Muscle layer of colon (tissue), 2 donors: ENCODE data around the gene ANKRD9.

Source experiments
- H3K27ac ChIP-seq: one replicate; pipeline ENCODE4 v1.7.0; 2013; ENCODE audit warnings: low read depth, mild to moderate bottlenecking, low read length, moderate library complexity
- H3K27me3 ChIP-seq, 2 donors: one replicate each; pipeline ENCODE4 v1.7.0; 2013; ENCODE audit warnings: low read length in 2 of 2, mild to moderate bottlenecking in 2 of 2; ENCODE audit not compliant: insufficient read depth in 2 of 2, control insufficient read depth in 1 of 2
- H3K36me3 ChIP-seq: one replicate; pipeline ENCODE4 v1.7.0; 2013; ENCODE audit warnings: mild to moderate bottlenecking, low read length; ENCODE audit not compliant: insufficient read depth
- H3K4me1 ChIP-seq: one replicate; pipeline ENCODE4 v1.7.0; 2013; ENCODE audit warnings: mild to moderate bottlenecking, low read length; ENCODE audit not compliant: insufficient read depth
- H3K4me3 ChIP-seq, 2 donors: one replicate each; pipeline ENCODE4 v1.7.0; 2013; ENCODE audit warnings: low read length in 2 of 2, low read depth in 1 of 2, mild to moderate bottlenecking in 1 of 2, moderate library complexity in 1 of 2
- H3K9ac ChIP-seq: one replicate; pipeline ENCODE4 v1.7.0; 2013; ENCODE audit warnings: low read length
- H3K9me3 ChIP-seq: one replicate; pipeline ENCODE4 v1.7.0; 2013; ENCODE audit warnings: mild to moderate bottlenecking, low read length
- donor health status: abdominal sarcoma.
- donor health status: Adenocarcinoma of cecum.

Gene ANKRD9

GRCh38 chr14:102516531-102517391, 7.2 kb upstream of the ANKRD9 start:
- peak overlapping the region; percentile 39 for H3K9ac ChIP-seq
- peaks cover 3% of the 10 kb centered on the region for H3K4me1 ChIP-seq
- H3K4me3 ChIP-seq, result peak overlapping the region; percentile 61 to 66
- no peaks in the 10 kb centered on the region for H3K27me3 ChIP-seq
- peak overlapping the region; percentile 48 for H3K27ac ChIP-seq
- H3K9me3 ChIP-seq, result no peaks in the 10 kb centered on the region
- H3K36me3 ChIP-seq, result no peaks in the 10 kb centered on the region

GRCh38 chr14:102514987-102515733, 5.6 kb upstream of the ANKRD9 start:
- Histone ChIP-seq H3K4me3 (no peak overlapping the region), H3K27me3 (no peaks in the 10 kb centered on the region), H3K9ac (no peak overlapping the region), H3K36me3 (no peaks in the 10 kb centered on the region), H3K9me3 (no peaks in the 10 kb centered on the region), H3K27ac (no peak overlapping the region), H3K4me1 (peaks cover 10% of the 10 kb centered on the region)

DNA sequence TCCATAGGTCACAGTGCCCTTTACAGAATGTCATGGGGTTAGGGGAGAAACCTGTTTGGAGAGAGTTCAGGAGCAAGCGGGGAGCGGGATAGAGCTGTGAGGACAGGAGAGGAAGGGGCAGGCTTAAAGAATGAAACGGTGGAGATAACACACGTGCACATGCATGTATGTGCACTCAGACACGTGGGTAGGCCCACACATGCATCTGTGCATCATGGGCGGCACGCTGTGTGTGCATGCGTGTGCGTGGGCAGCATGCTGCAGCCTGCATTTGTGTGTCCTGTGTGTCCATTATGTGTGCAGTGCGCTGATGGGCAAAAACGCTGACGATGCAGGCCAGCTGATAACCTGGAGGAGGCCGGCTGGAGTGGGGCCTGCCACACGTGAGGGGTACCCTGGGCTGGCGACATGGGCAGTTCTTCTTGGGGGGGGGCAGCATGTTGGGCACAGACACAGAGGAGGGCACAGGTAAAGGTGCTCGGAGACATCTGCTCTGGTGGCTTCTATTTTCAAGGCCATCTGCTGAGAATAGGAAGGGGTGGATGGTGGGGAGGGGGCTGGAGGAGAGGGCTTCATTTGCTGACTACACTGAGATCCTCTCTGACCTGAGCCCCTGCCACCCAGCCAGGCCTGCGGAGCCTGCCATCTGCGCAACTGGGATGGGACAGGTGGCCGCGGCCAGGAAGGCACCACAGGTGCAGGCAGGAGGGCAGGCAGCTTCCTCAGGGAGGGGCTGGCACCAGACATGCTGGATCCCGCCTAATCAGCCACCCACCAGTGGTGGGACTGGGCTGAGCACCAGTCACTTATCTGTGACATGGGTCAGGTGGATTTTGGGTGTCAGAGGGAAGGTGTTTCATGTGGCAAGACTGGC, 4.6 kb upstream of the ANKRD9 start:
- H3K4me1 ChIP-seq, result peaks cover 10% of the 10 kb centered on the region
- no peaks in the 10 kb centered on the region for H3K9me3 ChIP-seq
- no peaks in the 10 kb centered on the region for H3K36me3 ChIP-seq
- no peaks in the 10 kb centered on the region for H3K27me3 ChIP-seq
- no peak overlapping the region for H3K4me3 ChIP-seq
- no peak overlapping the region for H3K9ac ChIP-seq
- no peak overlapping the region for H3K27ac ChIP-seq

DNA sequence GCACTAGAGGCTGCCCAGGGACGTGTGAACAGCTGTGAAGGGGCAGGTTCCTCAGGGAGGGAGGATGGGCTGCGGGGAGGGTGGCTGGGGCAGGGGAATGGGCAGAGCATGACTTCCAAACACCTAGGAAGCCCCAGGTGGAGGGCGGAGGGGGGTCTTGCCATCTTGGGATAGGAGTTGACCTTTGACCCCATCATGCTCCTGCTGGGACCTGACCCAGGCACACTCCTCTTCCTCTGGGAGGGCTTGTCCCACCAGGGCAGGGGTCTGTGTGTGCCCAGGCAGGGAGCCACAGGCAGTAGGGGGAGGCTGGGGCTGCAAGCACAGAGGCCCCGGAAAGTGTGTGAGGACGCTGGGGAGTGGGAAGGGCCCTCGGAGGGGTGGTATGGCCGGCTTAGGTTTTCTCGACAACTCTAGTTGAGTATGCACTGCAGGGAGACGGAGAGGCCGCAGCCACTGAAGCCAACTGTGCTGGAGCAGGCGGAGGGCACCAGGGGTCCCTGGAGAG, 3.3 kb upstream of the ANKRD9 start:
- Histone ChIP-seq H3K4me1 (peaks cover 19% of the 10 kb centered on the region), H3K27me3 (no peaks in the 10 kb centered on the region), H3K9ac (no peak overlapping the region), H3K27ac (no peak overlapping the region), H3K4me3 (no peak overlapping the region), H3K9me3 (no peaks in the 10 kb centered on the region), H3K36me3 (no peaks in the 10 kb centered on the region)

DNA sequence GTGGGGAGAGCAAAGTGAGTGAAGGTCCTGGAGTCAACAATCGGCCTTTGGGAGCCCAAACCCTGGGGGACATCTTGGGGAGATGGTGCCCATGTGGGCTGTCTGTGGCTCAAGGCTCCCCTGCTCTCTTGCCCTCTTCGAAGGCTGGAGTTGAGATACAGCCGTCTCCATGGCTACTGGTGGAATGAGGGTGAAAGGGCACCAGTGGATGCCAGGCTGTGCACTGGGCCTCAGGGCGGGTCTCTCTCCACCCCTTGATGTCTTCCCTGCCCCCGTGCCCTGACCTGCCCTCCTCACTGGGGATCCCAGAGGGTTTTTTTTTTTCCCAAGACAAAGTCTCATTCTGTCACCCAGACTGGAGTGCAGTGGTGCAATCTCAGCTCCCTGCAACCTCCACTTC, 2.0 kb upstream of the ANKRD9 start:
- Histone ChIP-seq H3K9me3 (no peaks in the 10 kb centered on the region), H3K27ac (no peak overlapping the region), H3K36me3 (peaks cover 3% of the 10 kb centered on the region), H3K4me3 (no peak overlapping the region), H3K4me1 (peaks cover 19% of the 10 kb centered on the region), H3K9ac (no peak overlapping the region), H3K27me3 (no peaks in the 10 kb centered on the region)

DNA sequence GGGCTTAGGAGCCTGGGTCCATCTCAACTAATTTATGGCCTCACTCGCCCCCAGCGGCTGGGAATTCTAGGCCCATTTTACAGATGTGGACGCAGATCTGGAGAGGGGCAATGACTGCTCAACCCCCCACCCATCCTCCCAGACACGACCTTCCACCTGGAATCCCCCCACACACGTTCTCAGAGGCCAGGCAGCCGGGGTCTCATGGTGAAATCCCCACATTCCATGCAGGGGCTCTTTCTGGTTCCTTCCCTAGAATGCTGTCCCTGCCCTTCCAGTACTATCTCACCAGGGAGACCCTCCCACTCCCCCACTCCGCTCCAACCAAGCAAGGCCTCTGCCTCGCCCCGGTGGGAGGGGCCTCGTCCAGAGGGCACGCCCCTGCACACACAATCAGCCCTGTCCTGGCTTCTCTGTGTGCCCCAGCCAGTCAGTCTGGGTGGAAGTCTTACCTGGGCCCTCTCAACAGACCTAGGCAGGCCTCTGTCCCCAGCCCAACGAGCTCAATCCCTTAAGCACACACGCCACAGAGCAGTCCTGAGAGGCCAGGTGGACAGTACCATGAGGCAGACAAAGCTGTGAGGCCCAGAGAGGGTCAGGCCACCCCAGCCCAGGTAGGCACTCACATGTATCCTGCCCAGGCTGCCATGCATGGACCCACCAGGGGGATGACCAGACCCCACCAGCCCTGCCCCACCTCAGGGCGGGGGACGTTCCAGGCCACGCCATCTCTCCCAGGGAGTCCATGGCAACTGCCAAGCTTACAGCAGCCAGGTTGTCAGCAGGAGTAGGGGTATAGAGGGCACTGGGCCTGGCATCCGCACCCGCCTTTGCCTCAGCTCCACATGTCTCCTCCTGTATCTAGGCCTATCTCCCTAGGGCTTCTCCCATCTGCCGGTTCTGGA, 1.3 kb upstream of the ANKRD9 start:
- Histone ChIP-seq H3K27ac (peak overlapping the region; percentile 82), H3K9me3 (no peaks in the 10 kb centered on the region), H3K4me1 (peaks cover 15% of the 10 kb centered on the region), H3K27me3 (no peaks in the 10 kb centered on the region), H3K36me3 (peaks cover 9% of the 10 kb centered on the region), H3K9ac (no peak overlapping the region), H3K4me3 (peak overlapping the region; percentile 70 to 83)

DNA sequence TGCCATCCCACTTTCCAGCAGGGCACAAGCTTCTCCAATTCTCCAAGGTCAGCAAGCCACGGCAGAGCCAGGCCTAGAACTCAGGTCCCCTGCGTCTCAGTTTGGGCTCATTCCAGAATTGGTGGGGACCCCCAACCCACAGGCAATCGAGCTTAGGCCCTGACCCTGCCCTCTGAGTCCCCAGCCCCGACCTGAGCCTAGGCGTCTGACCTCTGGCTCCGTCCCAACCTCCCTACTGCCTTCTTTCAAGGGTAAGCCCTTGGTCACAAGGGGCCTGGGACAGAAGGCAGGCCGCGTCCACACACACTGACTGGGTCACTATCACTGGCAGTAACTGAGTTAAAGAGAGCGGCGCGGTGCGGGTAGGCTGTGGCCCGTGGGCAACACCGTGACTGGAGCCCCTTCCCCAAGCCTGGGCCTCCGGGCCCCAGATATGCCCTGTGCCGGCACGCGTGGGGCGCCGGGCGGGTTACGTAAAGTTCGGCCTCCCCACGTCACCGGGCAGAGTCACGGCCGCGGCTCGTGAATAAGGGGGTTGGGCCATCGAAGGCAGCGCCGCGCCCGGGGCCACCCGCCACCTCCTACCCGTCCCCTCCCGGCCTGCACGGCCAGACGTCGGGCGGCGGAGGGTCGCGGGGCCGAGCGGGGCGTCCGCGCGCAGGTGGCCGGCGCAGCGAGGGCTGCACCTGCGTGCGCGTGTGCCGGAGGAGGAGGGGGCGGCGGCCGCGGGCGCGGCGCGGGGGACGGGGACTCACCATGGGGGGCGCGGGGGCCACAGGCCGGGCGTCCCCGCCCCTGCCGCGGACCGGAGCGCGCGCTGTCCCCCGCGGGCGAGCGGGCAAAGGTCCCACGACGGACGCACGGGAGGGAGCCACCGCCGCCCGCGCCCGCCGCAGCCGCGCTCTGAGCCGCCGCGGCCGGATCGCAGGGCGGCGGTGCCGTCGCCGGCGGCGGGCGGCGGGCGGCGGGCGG, 516 bp downstream of the ANKRD9 start:
- Histone ChIP-seq H3K27me3 (no peaks in the 10 kb centered on the region), H3K9ac (peak overlapping the region; percentile 86), H3K27ac (peak overlapping the region; percentile 59), H3K36me3 (peaks cover 10% of the 10 kb centered on the region), H3K9me3 (no peaks in the 10 kb centered on the region), H3K4me3 (peak overlapping the region; percentile 55 to 70), H3K4me1 (peaks cover 15% of the 10 kb centered on the region)

DNA sequence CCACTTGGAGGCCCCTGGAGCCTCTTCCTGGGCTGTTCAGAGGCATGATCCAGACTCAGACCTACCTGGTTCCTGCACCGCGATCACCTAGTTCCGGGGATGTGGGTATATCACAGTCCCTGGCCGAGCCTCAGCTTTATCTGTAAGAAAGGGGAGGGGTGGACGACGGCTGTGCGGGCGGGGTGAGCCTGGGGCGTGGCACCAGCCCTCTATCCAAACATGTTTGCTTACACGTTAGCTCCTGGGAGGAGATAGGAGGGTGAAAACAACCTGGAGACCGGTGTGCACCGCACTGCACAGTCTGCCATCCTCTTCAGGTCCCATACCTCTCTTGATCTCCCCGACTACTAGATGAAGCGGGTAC, 1.2 kb downstream of the ANKRD9 start:
- Histone ChIP-seq H3K27ac (peak overlapping the region; percentile 76), H3K4me1 (peaks cover 15% of the 10 kb centered on the region), H3K36me3 (peaks cover 10% of the 10 kb centered on the region), H3K9ac (peak overlapping the region; percentile 86), H3K4me3 (peak overlapping the region; percentile 55 to 70), H3K27me3 (no peaks in the 10 kb centered on the region), H3K9me3 (no peaks in the 10 kb centered on the region)

DNA sequence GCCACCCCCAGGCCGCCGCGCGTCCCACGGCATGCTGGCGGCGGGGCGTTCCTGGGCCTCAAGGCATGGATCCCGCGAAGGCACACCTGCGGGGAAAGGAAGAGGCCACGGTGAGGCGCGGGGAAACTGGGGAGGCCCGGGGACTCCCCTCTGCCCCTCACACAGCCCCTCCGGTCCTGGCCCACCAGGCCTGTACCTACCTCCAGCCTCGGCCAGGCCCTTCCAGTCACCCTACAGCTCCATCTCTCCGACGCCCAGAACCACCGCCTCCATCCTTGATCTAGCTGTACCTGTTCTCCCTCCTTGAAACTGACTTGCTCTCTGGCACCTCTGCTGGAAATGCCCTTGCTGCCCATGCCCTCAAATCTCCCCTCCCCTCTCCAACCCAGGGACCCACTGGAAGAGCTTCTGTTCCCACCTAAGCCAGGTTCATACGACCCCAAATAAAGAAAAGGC, 1.7 kb downstream of the ANKRD9 start:
- no peak overlapping the region for H3K9ac ChIP-seq
- no peaks in the 10 kb centered on the region for H3K9me3 ChIP-seq
- H3K36me3 ChIP-seq, result peaks cover 10% of the 10 kb centered on the region
- peak overlapping the region; percentile 76 for H3K27ac ChIP-seq
- H3K27me3 ChIP-seq, result no peaks in the 10 kb centered on the region
- no peak overlapping the region for H3K4me3 ChIP-seq
- H3K4me1 ChIP-seq, result peaks cover 15% of the 10 kb centered on the region
